ENCODE measurements around the gene WHRN. TPM values are rescaled to one million over a fixed set of nuclear protein-coding genes. Genes with fewer than 3 reads are reported as not detected.

WHRN gene
- total RNA-seq, 1 donor from 2014 or later: 6.2 TPM

DNA sequence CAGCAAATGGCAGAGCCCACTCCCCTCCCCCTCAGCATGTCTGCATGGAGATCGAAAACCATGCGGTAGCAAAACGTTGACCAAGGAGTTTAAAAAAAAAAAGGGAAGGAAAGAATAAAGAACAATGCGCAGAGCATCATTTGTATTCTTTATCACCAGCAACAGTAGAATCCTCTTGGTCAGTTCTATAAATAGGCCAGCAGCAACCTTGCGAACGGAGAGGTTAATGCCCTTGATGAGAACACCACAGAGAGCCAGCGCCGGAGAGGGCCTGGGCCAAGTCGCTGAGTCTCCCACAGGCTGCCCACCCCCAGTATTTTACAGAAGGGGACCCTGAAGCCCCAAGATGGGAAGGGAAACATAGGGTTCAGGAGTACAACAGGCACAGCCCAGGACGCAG is 22.7 kb downstream of the WHRN start:
- ATAC-seq (no peak), DNase-seq (no peak)
- intact Hi-C loops (cut with DNase I): loop anchor here (10.0 kb wide), 1 partner anchor 172 kb away; the partner anchor contains the start of gene TEX53
- Histone ChIP-seq H3K27me3 (ENCODE audit: low read depth) (no peaks in the 10 kb centered on the region), H3K36me3 (no peaks in the 10 kb centered on the region), H3K4me1 (no peaks in the 10 kb centered on the region), H3K4me3 (no peak overlapping the region), H3K9me3 (no peaks in the 10 kb centered on the region), H3K27ac (no peak overlapping the region)
- TF ChIP-seq, protein P1, sequence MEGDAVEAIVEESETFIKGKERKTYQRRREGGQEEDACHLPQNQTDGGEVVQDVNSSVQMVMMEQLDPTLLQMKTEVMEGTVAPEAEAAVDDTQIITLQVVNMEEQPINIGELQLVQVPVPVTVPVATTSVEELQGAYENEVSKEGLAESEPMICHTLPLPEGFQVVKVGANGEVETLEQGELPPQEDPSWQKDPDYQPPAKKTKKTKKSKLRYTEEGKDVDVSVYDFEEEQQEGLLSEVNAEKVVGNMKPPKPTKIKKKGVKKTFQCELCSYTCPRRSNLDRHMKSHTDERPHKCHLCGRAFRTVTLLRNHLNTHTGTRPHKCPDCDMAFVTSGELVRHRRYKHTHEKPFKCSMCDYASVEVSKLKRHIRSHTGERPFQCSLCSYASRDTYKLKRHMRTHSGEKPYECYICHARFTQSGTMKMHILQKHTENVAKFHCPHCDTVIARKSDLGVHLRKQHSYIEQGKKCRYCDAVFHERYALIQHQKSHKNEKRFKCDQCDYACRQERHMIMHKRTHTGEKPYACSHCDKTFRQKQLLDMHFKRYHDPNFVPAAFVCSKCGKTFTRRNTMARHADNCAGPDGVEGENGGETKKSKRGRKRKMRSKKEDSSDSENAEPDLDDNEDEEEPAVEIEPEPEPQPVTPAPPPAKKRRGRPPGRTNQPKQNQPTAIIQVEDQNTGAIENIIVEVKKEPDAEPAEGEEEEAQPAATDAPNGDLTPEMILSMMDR (IDR thresholded peaks at IDR 0.05): no peak

DNA sequence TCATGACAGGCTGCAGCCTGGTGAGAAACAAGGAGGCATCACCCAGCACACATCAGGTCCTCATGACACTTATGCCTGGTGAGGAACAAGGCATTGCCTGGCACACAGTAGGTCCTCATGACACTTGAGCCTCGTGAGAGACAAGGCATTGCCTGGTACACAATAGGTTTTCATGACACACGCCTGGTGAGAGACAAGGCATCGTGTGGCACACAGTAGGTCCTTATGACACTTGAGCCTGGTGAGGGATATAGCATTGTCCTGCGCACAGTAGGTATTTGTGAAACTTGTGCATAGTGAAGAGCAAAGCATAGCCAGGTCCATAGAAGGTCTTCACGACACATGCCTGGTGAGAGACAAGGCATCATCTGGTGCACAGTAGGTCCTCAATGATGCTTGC is 23.5 kb downstream of the WHRN start:
- Histone ChIP-seq H3K4me3 (no peak overlapping the region), H3K36me3 (no peaks in the 10 kb centered on the region), H3K9me3 (no peaks in the 10 kb centered on the region), H3K4me1 (no peaks in the 10 kb centered on the region), H3K27ac (no peak overlapping the region), H3K27me3 (ENCODE audit: low read depth) (no peaks in the 10 kb centered on the region)
- no peak for DNase-seq
- no peak for ATAC-seq
- intact Hi-C loops (cut with DNase I): loop anchor here (10.0 kb wide), 1 partner anchor 173 kb away; the partner anchor contains the start of gene TEX53
- TF ChIP-seq, protein P1 (IDR thresholded peaks at IDR 0.05): no peak

GRCh38 chr9:114480746-114481435 is 24.4 kb downstream of the WHRN start:
- no peak overlapping the region for H3K27ac ChIP-seq
- intact Hi-C loops (cut with DNase I): loop anchor here (10.0 kb wide), 1 partner anchor 174 kb away; the partner anchor contains the start of gene TEX53

DNA sequence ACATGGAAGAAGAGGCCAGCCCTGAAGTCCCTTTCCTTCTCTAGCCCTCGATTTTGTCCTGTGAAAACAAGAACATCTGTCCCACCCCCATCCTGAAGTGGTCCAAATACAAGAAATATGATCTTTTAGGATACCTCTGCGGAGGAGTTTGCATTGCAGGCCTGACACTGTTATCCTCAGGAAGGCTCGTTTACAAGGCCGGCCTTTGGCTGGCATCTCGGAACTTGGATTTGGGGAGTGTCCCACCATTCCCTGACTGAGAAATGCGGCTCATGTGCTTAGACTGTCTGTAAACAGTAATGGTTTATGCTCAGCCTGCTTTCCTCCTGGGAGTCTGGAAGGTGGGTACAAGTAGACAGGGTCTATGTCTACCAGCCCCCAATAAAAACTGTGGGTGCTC is 26.4 kb downstream of the WHRN start:
- TF ChIP-seq, protein P1 (IDR thresholded peaks at IDR 0.05): no peak
- Histone ChIP-seq H3K36me3 (no peaks in the 10 kb centered on the region), H3K4me3 (no peak overlapping the region), H3K27ac (no peak overlapping the region), H3K9me3 (no peaks in the 10 kb centered on the region), H3K27me3 (ENCODE audit: low read depth) (no peaks in the 10 kb centered on the region), H3K4me1 (no peaks in the 10 kb centered on the region)
- ATAC-seq (no peak), DNase-seq (no peak)
- intact Hi-C loops (cut with DNase I): no loop called here

More at GRCh38 chr9:114480746-114481435, 24.4 kb downstream of the WHRN start:
- H3K4me1 ChIP-seq: no peaks in the 10 kb centered on the region
- no peak overlapping the region for H3K4me3 ChIP-seq
- TF ChIP-seq, protein P1 (IDR thresholded peaks at IDR 0.05): no peak
- H3K27me3 ChIP-seq (ENCODE audit: low read depth): no peaks in the 10 kb centered on the region
- no peak for ATAC-seq
- no peaks in the 10 kb centered on the region for H3K36me3 ChIP-seq
- no peaks in the 10 kb centered on the region for H3K9me3 ChIP-seq
- DNase-seq: no peak

- intact Hi-C loops (cut with DNase I): no loop called here
- no peaks in the 10 kb centered on the region for H3K4me1 ChIP-seq
- H3K27ac ChIP-seq: no peak overlapping the region
- TF ChIP-seq, protein P1 (IDR thresholded peaks at IDR 0.05): no peak
- no peak for ATAC-seq
- no peaks in the 10 kb centered on the region for H3K9me3 ChIP-seq
- no peaks in the 10 kb centered on the region for H3K27me3 ChIP-seq (ENCODE audit: low read depth)
- no peaks in the 10 kb centered on the region for H3K36me3 ChIP-seq
- no peak overlapping the region for H3K4me3 ChIP-seq
- DNase-seq: no peak
These were observed 26.8 kb downstream of the WHRN start for GRCh38 chr9:114478459-114478858.
